ENCODE measurements around the gene RASSF10.
A peak's percentile ranks its signal among the peaks of the same experiment; 100 is the strongest.

Gene RASSF10

DNA sequence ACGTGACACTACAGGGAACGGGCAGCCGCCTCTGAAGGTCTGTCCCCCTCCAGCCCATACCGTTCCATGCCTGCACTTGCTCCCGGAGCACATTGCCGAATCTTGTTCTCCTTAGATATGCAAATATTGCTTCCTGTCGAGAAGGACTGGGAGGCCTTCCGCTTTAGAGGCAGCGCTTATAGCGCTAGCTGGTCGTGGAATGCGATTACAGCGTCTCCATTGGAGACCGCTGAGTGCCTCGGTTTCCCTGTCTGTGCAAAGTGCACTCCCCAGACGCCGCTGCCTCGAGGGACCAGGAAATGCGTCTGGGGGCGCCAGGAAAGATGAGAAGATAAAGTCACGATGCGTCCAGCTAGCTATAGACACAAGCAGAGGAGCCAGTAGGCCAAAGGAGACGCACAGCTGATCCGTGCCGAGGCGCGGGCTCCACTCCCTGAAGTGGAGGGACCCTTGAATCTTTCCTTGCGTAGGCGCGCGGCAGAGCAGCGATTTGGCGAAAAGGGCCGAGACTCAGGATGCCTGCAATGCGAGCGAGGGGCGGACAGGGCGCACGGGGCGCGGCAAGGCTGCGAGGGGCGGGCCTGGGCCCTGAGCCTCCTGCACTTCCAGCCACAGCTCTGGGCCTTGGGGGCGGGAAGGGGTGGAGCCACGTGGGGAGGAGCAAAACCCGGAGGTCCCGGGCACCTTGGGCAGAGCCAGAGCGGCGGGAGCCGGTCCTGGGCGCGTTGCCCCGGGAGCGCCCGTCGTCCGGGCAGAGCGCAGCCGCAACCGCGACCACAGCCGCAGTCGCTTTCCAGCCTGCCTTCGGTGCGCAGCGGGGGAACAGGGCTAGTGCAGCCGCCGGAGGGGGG, at the start of gene RASSF10:
TSS of gene RASSF10 (plus strand) at position 692 of the 851 bp plus-strand sequence. CDS start 261 bp downstream, outside the sequence.
- H3K4me3 ChIP-seq (ENCODE audit: low read depth, low read length): no peak within 1 kb of the TSS
- no peak for DNase-seq (ENCODE audit: low read depth)
- TF ChIP-seq, protein P1, sequence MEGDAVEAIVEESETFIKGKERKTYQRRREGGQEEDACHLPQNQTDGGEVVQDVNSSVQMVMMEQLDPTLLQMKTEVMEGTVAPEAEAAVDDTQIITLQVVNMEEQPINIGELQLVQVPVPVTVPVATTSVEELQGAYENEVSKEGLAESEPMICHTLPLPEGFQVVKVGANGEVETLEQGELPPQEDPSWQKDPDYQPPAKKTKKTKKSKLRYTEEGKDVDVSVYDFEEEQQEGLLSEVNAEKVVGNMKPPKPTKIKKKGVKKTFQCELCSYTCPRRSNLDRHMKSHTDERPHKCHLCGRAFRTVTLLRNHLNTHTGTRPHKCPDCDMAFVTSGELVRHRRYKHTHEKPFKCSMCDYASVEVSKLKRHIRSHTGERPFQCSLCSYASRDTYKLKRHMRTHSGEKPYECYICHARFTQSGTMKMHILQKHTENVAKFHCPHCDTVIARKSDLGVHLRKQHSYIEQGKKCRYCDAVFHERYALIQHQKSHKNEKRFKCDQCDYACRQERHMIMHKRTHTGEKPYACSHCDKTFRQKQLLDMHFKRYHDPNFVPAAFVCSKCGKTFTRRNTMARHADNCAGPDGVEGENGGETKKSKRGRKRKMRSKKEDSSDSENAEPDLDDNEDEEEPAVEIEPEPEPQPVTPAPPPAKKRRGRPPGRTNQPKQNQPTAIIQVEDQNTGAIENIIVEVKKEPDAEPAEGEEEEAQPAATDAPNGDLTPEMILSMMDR (IDR thresholded peaks at IDR 0.05; ENCODE audit: insufficient read depth, low read depth, low read length, missing control alignments): no peak

DNA sequence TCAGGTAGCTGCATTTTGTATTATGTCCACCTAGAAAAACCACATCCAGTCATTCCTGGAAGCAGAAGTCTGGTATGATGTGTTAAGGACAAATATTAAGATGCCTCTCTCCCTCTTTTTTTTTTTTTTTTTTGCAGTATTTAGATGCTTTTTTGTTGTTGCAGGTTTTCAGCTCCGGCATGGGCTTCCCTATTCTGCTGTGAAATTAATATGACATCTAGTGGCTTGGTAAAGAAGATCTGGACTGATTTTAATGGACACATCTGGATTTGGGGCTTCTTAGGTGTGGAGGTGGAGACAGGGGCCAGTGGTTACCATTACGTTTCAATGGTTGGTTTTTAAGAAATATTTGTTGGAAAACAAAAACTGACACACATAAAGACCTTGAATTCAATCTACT, 47.5 kb upstream of the RASSF10 start:
- no peak overlapping the region for H3K4me3 ChIP-seq (ENCODE audit: low read depth, low read length)
- TF ChIP-seq, protein P1 (IDR thresholded peaks at IDR 0.05; ENCODE audit: insufficient read depth, low read depth, low read length, missing control alignments): no peak
- no peak for DNase-seq (ENCODE audit: low read depth)

DNA sequence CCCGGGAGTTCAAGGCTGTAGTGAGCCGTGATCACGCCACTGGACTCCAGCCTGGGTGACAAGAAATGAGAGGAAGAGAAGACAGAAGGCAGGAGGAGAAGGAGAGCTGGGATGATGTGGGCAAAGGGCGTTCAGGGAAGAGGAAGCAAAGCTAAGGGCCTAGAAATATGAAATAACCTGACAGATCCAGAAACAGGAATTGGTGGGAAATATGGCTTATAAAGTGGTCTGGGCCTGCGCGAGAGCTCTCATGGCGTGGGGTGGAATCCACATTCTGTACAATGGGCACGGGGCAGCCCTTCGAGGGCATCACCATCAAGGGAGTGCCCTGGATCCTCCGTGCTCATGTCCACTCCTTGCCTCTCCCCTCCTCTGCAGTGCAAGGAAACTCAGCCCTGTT, 46.8 kb upstream of the RASSF10 start:
- TF ChIP-seq, protein P1 (IDR thresholded peaks at IDR 0.05; ENCODE audit: insufficient read depth, low read depth, low read length, missing control alignments): no peak
- H3K4me3 ChIP-seq (ENCODE audit: low read depth, low read length): no peak overlapping the region
- DNase-seq (ENCODE audit: low read depth): no peak

GRCh38 chr11:12963051-12963450, 46.1 kb upstream of the RASSF10 start:
- TF ChIP-seq, protein P1 (IDR thresholded peaks at IDR 0.05; ENCODE audit: insufficient read depth, low read depth, low read length, missing control alignments): no peak
- no peak for DNase-seq (ENCODE audit: low read depth)

DNA sequence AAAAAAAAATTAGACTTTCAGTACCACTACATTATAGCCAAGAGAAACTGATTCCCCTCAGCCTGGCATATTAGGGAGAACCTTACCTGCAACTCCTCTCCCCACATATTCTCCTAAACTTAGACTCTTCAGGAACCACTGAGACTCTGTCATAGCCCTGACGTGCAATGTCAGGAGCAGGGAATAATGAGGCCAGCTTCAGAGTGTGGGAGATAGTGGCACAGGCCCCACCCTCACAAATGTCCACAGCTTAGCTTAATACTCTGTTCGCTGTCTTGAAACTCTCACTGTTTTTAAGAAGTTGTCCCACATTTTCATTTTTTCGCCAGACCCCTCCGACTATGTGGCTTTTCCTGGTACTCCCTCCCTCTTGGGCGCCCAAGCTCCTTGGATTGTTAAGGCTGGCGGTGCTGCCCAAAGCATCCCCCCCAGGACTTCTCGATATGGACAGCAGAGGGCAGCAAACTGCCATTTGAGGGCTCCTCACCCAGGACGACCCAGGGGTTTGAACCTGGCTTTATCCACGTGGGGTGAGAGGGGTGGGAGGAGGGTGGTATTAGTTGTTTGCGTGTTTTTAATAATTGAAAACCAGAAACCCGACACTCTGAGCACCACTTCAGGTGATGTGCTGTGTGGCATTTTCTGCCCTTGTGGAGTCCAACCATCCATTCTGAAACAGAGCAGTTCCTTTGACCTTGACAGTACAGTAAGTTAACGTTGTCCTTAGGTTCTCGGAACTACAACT, 45.2 kb upstream of the RASSF10 start:
- DNase-seq (ENCODE audit: low read depth): peak; percentile 72
- TF ChIP-seq, protein P1 (IDR thresholded peaks at IDR 0.05; ENCODE audit: insufficient read depth, low read depth, low read length, missing control alignments): peak; percentile 79
- no peak overlapping the region for H3K4me3 ChIP-seq (ENCODE audit: low read depth, low read length)

More at GRCh38 chr11:12963051-12963450, 46.1 kb upstream of the RASSF10 start:
- H3K4me3 ChIP-seq (ENCODE audit: low read depth, low read length): no peak overlapping the region

DNA sequence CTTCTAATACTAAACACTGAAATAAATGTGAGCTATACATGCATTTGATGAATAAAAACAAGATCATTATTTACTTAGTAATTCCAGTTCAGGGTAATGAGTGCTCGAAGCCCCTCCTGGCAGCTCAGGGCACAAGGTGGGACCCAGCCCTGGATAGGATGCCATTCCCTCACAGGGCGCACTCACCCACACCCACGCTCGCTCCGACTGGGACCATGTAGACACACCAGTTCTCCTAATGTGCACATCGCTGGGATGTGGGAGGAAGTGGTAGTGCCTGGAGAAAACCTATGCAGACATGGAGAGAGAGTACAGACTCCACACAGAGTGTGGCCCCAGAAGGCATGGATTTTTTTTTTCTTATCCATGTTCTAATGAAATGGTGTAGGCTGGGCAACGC, 44.5 kb upstream of the RASSF10 start:
- DNase-seq (ENCODE audit: low read depth): no peak
- TF ChIP-seq, protein P1 (IDR thresholded peaks at IDR 0.05; ENCODE audit: insufficient read depth, low read depth, low read length, missing control alignments): no peak
- H3K4me3 ChIP-seq (ENCODE audit: low read depth, low read length): no peak overlapping the region
